SK-N-MC (cell line): Measurements from ENCODE around the gene SPC25.

Source experiments
- DNase-seq: peaks from one replicate; pipeline ENCODE4 v3.0.0-alpha.2; 2011; ENCODE audit warnings: low read depth, low spot score
- H3K27ac ChIP-seq: fragments of 200-600 bp; sonication (generic); 2 replicates; pipeline ENCODE4 v1.5.1; 2016; ENCODE audit warnings: mixed run types
- H3K36me3 ChIP-seq: fragments of 200-600 bp; sonication (generic); 2 replicates; pipeline ENCODE4 v1.6.1; 2017; ENCODE audit warnings: antibody characterized with exemption, low read length, mixed read lengths; ENCODE audit not compliant: insufficient read depth
- H3K4me3 ChIP-seq: fragments of 200-600 bp; sonication (generic); 2 replicates; pipeline ENCODE4 v1.5.1; 2016
- H3K9ac ChIP-seq: fragments of 200-600 bp; sonication (generic); 2 replicates; pipeline ENCODE4 v1.8.0; 2017; ENCODE audit warnings: mixed run types, mixed read lengths; ENCODE audit not compliant: insufficient read length
- H3K9me3 ChIP-seq: fragments of 200-600 bp; sonication (generic); 2 replicates; pipeline ENCODE4 v1.6.1; 2017; ENCODE audit warnings: low read depth, mild to moderate bottlenecking, antibody characterized with exemption, low read length, moderate library complexity, mixed read lengths
- EZH2 ChIP-seq: fragments of 200-600 bp; sonication (generic); IDR thresholded peaks from one replicate; pipeline ENCODE4 v1.6.1; 2017; ENCODE audit warnings: antibody characterized with exemption
- FOXP2 ChIP-seq: optimal IDR thresholded peaks from 2 replicates; pipeline ENCODE3; 2011; ENCODE audit warnings: mild to moderate bottlenecking, moderate library complexity; ENCODE audit not compliant: insufficient read depth; ENCODE audit errors: extremely low read length, control extremely low read depth
- POLR2AphosphoS5 ChIP-seq: IDR thresholded peaks from 2 replicates; pipeline ENCODE4 v1.6.1; 2012; ENCODE audit warnings: mild to moderate bottlenecking, low read depth, low read length, borderline replicate concordance

SPC25 gene

GRCh38 chr2:168926621-168927386, 36.6 kb upstream of the SPC25 start:
- Histone ChIP-seq H3K9me3 (no peaks in the 10 kb centered on the region), H3K4me3 (no peak overlapping the region), H3K36me3 (no peaks in the 10 kb centered on the region), H3K9ac (no peak overlapping the region), H3K27ac (no peak overlapping the region)
- no peak for TF ChIP-seq FOXP2
- DNase-seq, result no peak

- Histone ChIP-seq H3K27ac (no peak overlapping the region), H3K9me3 (no peaks in the 10 kb centered on the region), H3K36me3 (no peaks in the 10 kb centered on the region), H3K9ac (no peak overlapping the region), H3K4me3 (no peak overlapping the region)
- peak; percentile 18 for DNase-seq
- TF ChIP-seq FOXP2, result no peak
- TF ChIP-seq EZH2, result no peak
- TF ChIP-seq POLR2AphosphoS5, result no peak
Observed at GRCh38 chr2:168920504-168921157, 30.4 kb upstream of the SPC25 start.

- Histone ChIP-seq H3K36me3 (no peaks in the 10 kb centered on the region), H3K9me3 (no peaks in the 10 kb centered on the region), H3K4me3 (no peak overlapping the region), H3K27ac (no peak overlapping the region), H3K9ac (no peak overlapping the region)
- DNase-seq, result no peak
- TF ChIP-seq EZH2 (no peak), POLR2AphosphoS5 (no peak), FOXP2 (no peak)
Observed at GRCh38 chr2:168916331-168916675, 26.1 kb upstream of the SPC25 start.

GRCh38 chr2:168915441-168916330, 25.5 kb upstream of the SPC25 start:
- no peak for DNase-seq

GRCh38 chr2:168913495-168913894, 23.3 kb upstream of the SPC25 start:
- Histone ChIP-seq H3K9me3 (no peaks in the 10 kb centered on the region), H3K9ac (no peak overlapping the region), H3K27ac (no peak overlapping the region), H3K36me3 (no peaks in the 10 kb centered on the region), H3K4me3 (no peak overlapping the region)
- DNase-seq, result no peak
- no peak for TF ChIP-seq POLR2AphosphoS5
- TF ChIP-seq EZH2, result no peak
- no peak for TF ChIP-seq FOXP2

More at GRCh38 chr2:168915441-168916330, 25.5 kb upstream of the SPC25 start:
- H3K9me3 ChIP-seq, result no peaks in the 10 kb centered on the region
- no peaks in the 10 kb centered on the region for H3K36me3 ChIP-seq
- no peak overlapping the region for H3K4me3 ChIP-seq
- H3K9ac ChIP-seq, result no peak overlapping the region
- H3K27ac ChIP-seq, result no peak overlapping the region
- TF ChIP-seq EZH2, result no peak
- no peak for TF ChIP-seq FOXP2
- TF ChIP-seq POLR2AphosphoS5, result no peak

- no peaks in the 10 kb centered on the region for H3K36me3 ChIP-seq
- no peak overlapping the region for H3K4me3 ChIP-seq
- no peak overlapping the region for H3K9ac ChIP-seq
- TF ChIP-seq POLR2AphosphoS5, result no peak
- TF ChIP-seq FOXP2, result no peak
- TF ChIP-seq EZH2, result no peak
- DNase-seq, result no peak
- H3K9me3 ChIP-seq, result no peaks in the 10 kb centered on the region
- H3K27ac ChIP-seq, result no peak overlapping the region
Observed at GRCh38 chr2:168912901-168913369, 22.7 kb upstream of the SPC25 start.

- no peak for DNase-seq
- Histone ChIP-seq H3K36me3 (no peaks in the 10 kb centered on the region), H3K27ac (no peak overlapping the region), H3K4me3 (no peak overlapping the region), H3K9me3 (no peaks in the 10 kb centered on the region), H3K9ac (no peak overlapping the region)
- no peak for TF ChIP-seq FOXP2
- no peak for TF ChIP-seq POLR2AphosphoS5
- no peak for TF ChIP-seq EZH2
Observed at GRCh38 chr2:168912466-168912865, 22.2 kb upstream of the SPC25 start.

GRCh38 chr2:168910330-168910729, 20.1 kb upstream of the SPC25 start:
- H3K9me3 ChIP-seq, result no peaks in the 10 kb centered on the region
- no peak overlapping the region for H3K4me3 ChIP-seq
- no peak overlapping the region for H3K9ac ChIP-seq
- H3K36me3 ChIP-seq, result no peaks in the 10 kb centered on the region
- H3K27ac ChIP-seq, result no peak overlapping the region
- peak; percentile 83 for DNase-seq
- peak; percentile 21; the same call in 1 of the 2 replicates for TF ChIP-seq POLR2AphosphoS5
- TF ChIP-seq EZH2, result no peak
- no peak for TF ChIP-seq FOXP2
